H1 (cell line): ENCODE data around the gene SLC41A1.

Experiments used
- CTCF ChIP-seq, 3 experiments: IDR thresholded peaks; 1 replicate in 2 of 3; 2 replicates in 1 of 3; pipeline versions ENCODE4 v1.5.1 to v1.6.1; 2011; ENCODE audit warnings: low read length in 3 of 3, mild to moderate bottlenecking in 3 of 3, inconsistent platforms in 2 of 3, low read depth in 1 of 3, moderate library complexity in 1 of 3; ENCODE audit not compliant: insufficient read depth in 1 of 3; ENCODE audit errors: control extremely low read depth in 1 of 3
- POLR2A ChIP-seq, 2 experiments: IDR thresholded peaks; 1 replicate in 1 of 2; 2 replicates in 1 of 2; pipeline ENCODE4 v1.6.1; 2011; ENCODE audit warnings: low read depth in 2 of 2, low read length in 2 of 2, mild to moderate bottlenecking in 2 of 2; ENCODE audit errors: control extremely low read depth in 1 of 2
- RBBP5 ChIP-seq: IDR thresholded peaks from 2 replicates; pipeline ENCODE4 v1.7.1; 2012; ENCODE audit warnings: low read depth, mild to moderate bottlenecking, inconsistent platforms, low read length, moderate library complexity, borderline replicate concordance
- SP2 ChIP-seq: IDR thresholded peaks from 2 replicates; pipeline ENCODE4 v1.6.1; 2012; ENCODE audit warnings: mild to moderate bottlenecking, low read length, inconsistent platforms
- ZNF274 ChIP-seq: IDR thresholded peaks from 2 replicates; pipeline ENCODE4 v1.7.0; 2012; ENCODE audit warnings: low read length, borderline replicate concordance; ENCODE audit errors: extremely low read depth

DNA sequence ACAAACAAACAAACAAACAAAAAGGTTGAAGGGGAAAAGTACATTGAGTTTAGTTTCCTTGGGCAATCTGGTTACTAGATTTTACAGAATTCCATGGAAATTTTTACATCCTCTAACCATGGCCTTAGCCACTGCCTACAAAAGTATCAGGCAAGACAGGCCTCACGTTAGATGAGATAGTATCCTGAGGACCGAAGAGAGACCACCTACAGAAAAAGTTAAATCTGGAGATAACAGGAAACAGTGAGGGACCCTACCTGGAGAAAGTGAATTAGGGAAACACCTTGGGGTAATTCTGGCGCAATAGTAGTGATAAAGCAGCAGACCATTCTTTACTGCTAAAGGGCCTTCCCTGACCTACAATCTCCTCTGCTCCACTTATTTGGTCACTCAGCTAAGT, 46.4 kb downstream of the SLC41A1 start:
- TF ChIP-seq SP2 (no peak), CTCF (IDR thresholded peaks at IDR 0.05; ENCODE audit: control extremely low read depth in 1 of 3, insufficient read depth in 1 of 3, low read depth in 1 of 3, low read length in 3 of 3) (no peak), ZNF274 (no peak), RBBP5 (no peak), POLR2A (IDR thresholded peaks at IDR 0.05; ENCODE audit: control extremely low read depth in 1 of 2, low read depth in 2 of 2, low read length in 2 of 2) (no peak)
